ENCODE data around the gene C10orf88. TPM values are rescaled to one million over a fixed set of nuclear protein-coding genes. Genes with fewer than 3 reads are reported as not detected.
"Not testable (repeated sequence)": the region's sequence is repeated elsewhere in the genome, so short reads cannot be mapped to it uniquely, and the experiment has no call there.

The C10orf88 gene
- total and polyA plus RNA-seq, 2 experiments from 2014 or later = 7.6 to 11.4 TPM

DNA sequence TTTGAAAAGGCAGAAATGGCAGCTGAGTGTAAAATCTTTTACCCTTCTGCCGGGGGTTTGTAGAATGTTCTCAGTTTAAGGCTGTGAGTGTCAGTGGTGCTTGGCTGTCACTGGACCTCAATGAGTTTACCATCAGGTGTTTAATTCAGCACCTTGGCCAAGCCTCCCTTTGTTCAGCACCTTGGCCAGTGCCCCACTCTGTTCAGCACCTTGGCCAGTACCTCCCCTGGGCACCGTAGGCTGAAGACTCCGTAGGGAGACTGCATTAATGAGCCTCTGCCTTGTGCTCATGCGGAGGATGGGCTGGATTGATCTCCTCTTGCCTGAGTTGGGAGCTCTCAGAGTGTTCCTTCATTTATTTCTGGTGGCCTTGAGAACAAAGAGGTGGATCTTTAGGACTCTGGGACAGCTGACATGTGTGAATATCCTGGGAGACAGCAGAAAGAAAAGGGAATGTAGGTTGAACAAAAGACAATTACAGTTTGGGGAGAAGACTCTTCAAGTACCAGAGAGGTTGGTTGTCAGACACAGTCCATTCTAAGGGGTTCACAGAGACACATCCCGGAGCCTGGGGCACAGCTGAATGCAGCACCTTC, 42.0 kb downstream of the C10orf88 start:
- Histone ChIP-seq H3K36me3 (no peaks in the 10 kb centered on the region), H3K9me3 (ENCODE audit: low read depth) (no peaks in the 10 kb centered on the region), H3K4me3 (no peak overlapping the region), H3K27ac (no peak overlapping the region), H3K4me1 (ENCODE audit: low read depth) (no peaks in the 10 kb centered on the region), H3K27me3 (no peaks in the 10 kb centered on the region)
- TF ChIP-seq, protein P1, sequence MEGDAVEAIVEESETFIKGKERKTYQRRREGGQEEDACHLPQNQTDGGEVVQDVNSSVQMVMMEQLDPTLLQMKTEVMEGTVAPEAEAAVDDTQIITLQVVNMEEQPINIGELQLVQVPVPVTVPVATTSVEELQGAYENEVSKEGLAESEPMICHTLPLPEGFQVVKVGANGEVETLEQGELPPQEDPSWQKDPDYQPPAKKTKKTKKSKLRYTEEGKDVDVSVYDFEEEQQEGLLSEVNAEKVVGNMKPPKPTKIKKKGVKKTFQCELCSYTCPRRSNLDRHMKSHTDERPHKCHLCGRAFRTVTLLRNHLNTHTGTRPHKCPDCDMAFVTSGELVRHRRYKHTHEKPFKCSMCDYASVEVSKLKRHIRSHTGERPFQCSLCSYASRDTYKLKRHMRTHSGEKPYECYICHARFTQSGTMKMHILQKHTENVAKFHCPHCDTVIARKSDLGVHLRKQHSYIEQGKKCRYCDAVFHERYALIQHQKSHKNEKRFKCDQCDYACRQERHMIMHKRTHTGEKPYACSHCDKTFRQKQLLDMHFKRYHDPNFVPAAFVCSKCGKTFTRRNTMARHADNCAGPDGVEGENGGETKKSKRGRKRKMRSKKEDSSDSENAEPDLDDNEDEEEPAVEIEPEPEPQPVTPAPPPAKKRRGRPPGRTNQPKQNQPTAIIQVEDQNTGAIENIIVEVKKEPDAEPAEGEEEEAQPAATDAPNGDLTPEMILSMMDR (IDR thresholded peaks at IDR 0.05; ENCODE audit: low read depth, low read length) = no peak
- DNase-seq (ENCODE audit: low read depth in 1 of 2, low spot score in 1 of 2) = peak; percentile 64 to 81

DNA sequence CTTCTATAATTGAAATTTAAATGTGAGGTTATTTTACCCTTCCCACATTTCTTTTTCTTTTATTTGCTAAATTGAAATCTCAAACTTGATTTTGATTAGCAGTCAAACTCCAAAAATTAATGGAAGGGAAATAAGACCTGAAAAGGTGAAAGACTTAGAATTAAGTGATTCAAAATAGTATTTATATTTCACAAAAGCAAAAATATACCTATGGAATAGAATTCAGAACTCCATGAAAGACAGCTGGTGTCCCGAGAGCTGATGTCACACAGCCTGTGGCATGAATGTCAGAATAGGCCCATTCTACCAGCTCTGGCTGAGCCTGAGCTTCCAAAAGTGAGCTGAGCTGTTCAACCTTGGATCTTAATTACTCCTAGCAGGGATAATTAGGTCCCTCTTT, 43.7 kb downstream of the C10orf88 start, which contains the start of gene FAM24A:
Gene FAM24A, plus strand, starts transcription at position 301 of the 400 bp plus-strand sequence. CDS start 1,025 bp downstream, outside the sequence.
- no peaks in the 10 kb centered on the region for H3K9me3 ChIP-seq (ENCODE audit: low read depth)
- H3K27me3 ChIP-seq = no peaks in the 10 kb centered on the region
- TF ChIP-seq, protein P1 (IDR thresholded peaks at IDR 0.05; ENCODE audit: low read depth, low read length) = no peak
- no peaks in the 10 kb centered on the region for H3K36me3 ChIP-seq
- H3K4me1 ChIP-seq (ENCODE audit: low read depth) = no peaks in the 10 kb centered on the region
- DNase-seq (ENCODE audit: low read depth in 1 of 2, low spot score in 1 of 2) = no peak
- H3K27ac ChIP-seq = no peak within 1 kb of the TSS
- H3K4me3 ChIP-seq = no peak within 1 kb of the TSS

DNA sequence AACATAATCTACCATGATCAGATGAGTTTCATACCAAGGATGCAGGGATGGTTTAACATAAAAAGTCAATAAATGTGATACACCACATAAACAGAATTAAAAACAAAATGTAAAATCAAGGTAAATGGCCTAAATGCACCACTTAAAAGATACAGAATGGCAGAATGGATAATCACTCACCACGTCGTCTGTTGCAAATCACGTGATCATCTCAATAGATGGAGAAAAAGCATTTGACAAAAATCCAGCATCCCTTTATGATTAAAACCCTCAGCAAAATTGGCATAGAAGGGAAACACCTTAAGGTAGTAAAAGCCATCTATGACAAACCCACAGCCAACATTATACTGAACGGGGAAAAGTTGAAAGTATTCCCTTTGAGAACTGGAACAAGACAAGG, 50.2 kb downstream of the C10orf88 start:
- not testable (repeated sequence) for H3K4me3 ChIP-seq; H3K9me3 ChIP-seq (ENCODE audit: low read depth); H3K4me1 ChIP-seq (ENCODE audit: low read depth); H3K27me3 ChIP-seq; H3K36me3 ChIP-seq; DNase-seq (ENCODE audit: low read depth in 1 of 2, low spot score in 1 of 2); H3K27ac ChIP-seq

- Histone ChIP-seq H3K4me1 (ENCODE audit: low read depth) (no peaks in the 10 kb centered on the region), H3K9me3 (ENCODE audit: low read depth) (no peaks in the 10 kb centered on the region), H3K36me3 (no peaks in the 10 kb centered on the region), H3K27ac (no peak overlapping the region), H3K27me3 (no peaks in the 10 kb centered on the region), H3K4me3 (no peak overlapping the region)
- TF ChIP-seq, protein P1 (IDR thresholded peaks at IDR 0.05; ENCODE audit: low read depth, low read length) = no peak
- no peak for DNase-seq (ENCODE audit: low read depth in 1 of 2, low spot score in 1 of 2)
Measured at GRCh38 chr10:122894261-122894944, 59.6 kb downstream of the C10orf88 start.

GRCh38 chr10:122884166-122884565, 69.9 kb downstream of the C10orf88 start:
- Histone ChIP-seq H3K36me3 (no peaks in the 10 kb centered on the region), H3K4me3 (no peak overlapping the region), H3K9me3 (ENCODE audit: low read depth) (no peaks in the 10 kb centered on the region), H3K27ac (no peak overlapping the region), H3K27me3 (peaks cover 9% of the 10 kb centered on the region), H3K4me1 (ENCODE audit: low read depth) (no peaks in the 10 kb centered on the region)
- TF ChIP-seq, protein P1 (IDR thresholded peaks at IDR 0.05; ENCODE audit: low read depth, low read length) = no peak
- peak in 1 of 2 donors; percentile 60 for DNase-seq (ENCODE audit: low read depth in 1 of 2, low spot score in 1 of 2)

DNA sequence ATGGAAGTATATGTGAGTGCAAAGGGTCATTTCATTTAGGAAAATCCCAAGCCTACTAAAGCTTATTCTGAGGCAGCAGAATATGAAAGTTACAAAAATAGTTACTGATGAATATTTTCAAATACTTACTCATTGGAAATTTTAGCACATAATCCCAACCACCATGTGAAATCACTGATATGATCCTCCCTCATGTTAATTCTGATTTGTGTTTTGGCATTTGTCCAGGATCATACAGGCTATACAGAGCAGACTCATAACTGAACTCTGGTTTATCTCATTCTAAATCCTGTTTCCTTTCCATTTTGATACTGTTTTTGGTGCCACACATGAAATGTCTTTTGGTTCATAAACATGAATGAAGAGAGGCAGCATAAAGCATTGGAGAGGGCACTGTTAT, 71.3 kb downstream of the C10orf88 start:
- no peaks in the 10 kb centered on the region for H3K36me3 ChIP-seq
- H3K9me3 ChIP-seq (ENCODE audit: low read depth) = no peaks in the 10 kb centered on the region
- H3K27ac ChIP-seq = no peak overlapping the region
- H3K4me1 ChIP-seq (ENCODE audit: low read depth) = no peaks in the 10 kb centered on the region
- H3K27me3 ChIP-seq = peaks cover 9% of the 10 kb centered on the region
- no peak for DNase-seq (ENCODE audit: low read depth in 1 of 2, low spot score in 1 of 2)
- H3K4me3 ChIP-seq = no peak overlapping the region
- TF ChIP-seq, protein P1 (IDR thresholded peaks at IDR 0.05; ENCODE audit: low read depth, low read length) = no peak

Measured in cardiac muscle cell (in vitro differentiated cells and primary cell).